ENCODE data around the gene FRMD7.

- TF ChIP-seq CTCF (IDR thresholded peaks at IDR 0.05; ENCODE audit: insufficient read depth, low read length), result no peak
- no peak for TF ChIP-seq POLR2AphosphoS5 (IDR thresholded peaks at IDR 0.05; ENCODE audit: low read depth)
These were observed 96.0 kb downstream of the FRMD7 start for GRCh38 chrX:132031867-132032266.
